SU-DHL-6 (cell line): ENCODE data around the gene CDHR2.

Source experiments
- CTCF ChIP-seq: fragments of 200-600 bp; sonication (generic); IDR thresholded peaks from one replicate; pipeline ENCODE4 v1.5.1; 2017; ENCODE audit warnings: antibody characterized with exemption, mild to moderate bottlenecking, low read length, moderate library complexity; ENCODE audit not compliant: insufficient read depth, poor library complexity, severe bottlenecking
- EZH2phosphoT487 ChIP-seq: fragments of 200-600 bp; sonication (generic), shearing (Covaris generic); conservative IDR thresholded peaks from 2 replicates; pipeline ENCODE4 v1.6.1; 2018; ENCODE audit warnings: mild to moderate bottlenecking, antibody characterized with exemption, low read length, moderate library complexity, mixed read lengths

GRCh38 chr5:176533894-176534611, 15.1 kb upstream of the CDHR2 start:
- TF ChIP-seq CTCF (no peak), EZH2phosphoT487 (no peak)
